GM18520 (cell line): Measurements from ENCODE around the gene SPAAR.

Experiments
- ATAC-seq: cut with Tn5 transposase; IDR thresholded peaks from one replicate; pipeline ENCODE4 v1.9.1; 2021; ENCODE audit not compliant: unreplicated experiment

SPAAR gene

DNA sequence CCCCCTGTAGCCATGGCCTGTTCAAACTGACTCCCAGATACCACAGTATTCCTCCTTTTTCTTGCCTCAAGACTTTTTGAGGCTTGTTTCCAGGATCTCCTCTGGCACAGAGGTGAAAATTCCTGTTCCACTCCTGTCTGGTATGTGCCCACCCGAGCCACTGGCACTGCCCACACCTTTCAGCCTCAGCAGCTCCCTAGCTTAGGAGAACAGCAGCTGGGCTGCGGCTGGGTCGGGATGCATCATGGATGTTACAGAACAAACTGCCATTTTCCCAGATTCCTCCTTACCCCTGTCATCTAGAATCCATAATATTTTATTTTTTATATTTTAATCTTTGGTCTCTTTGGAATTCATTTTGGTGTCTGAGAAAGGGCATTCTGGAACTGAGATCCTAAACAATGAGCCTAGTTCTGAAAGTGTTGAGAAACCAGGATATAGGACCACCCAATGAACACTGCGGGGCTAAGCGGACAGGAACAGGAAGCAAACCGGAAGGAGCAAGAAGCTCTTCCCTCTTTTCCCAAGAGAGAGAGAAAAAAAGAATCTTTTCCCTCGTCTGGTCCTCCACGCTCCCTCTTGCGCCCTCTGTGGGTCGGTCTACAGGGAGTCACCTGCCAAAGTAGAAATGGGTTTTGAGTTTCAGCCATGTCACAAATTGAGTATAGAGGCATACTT, 36.2 kb downstream of the SPAAR start:
- ATAC-seq: no peak

DNA sequence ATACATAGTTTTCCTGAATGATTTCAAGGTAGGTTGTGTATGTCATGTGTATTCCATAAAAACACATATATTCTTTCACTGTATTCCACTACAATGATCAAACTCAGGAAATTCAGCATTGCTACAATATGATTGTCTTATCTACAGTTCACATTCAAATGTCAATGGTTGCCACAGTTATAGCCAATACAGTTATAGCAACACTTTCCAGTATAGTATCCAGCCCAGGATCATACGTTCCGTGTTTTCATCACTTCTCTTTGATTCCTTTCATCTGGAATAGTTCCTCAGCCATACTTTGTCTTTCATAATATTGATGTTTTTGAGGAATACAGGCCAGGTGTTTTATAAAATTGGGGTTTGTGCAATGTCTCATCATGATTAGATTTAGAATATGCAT, 39.2 kb downstream of the SPAAR start:
- no peak for ATAC-seq

DNA sequence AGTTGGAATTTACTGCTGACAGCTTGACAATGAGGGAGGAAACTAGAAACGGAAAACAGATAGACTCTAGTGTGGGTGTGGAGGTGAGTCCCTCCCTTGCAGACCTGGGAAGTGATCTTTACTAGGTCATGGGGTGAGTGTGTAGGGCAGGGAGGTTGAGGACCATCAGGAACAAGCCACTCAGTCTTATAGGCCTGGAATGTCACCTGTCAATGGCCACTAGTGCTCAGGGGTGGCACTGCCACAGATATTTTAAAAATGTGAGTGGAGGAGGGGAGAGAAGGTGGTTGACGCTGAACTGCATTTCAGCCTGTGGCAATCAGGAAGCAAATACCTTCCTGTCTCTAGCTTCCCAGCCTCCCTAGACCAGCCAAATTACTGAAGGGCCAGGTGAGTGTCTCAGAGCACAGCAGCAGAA, 39.6 kb downstream of the SPAAR start:
- no peak for ATAC-seq

DNA sequence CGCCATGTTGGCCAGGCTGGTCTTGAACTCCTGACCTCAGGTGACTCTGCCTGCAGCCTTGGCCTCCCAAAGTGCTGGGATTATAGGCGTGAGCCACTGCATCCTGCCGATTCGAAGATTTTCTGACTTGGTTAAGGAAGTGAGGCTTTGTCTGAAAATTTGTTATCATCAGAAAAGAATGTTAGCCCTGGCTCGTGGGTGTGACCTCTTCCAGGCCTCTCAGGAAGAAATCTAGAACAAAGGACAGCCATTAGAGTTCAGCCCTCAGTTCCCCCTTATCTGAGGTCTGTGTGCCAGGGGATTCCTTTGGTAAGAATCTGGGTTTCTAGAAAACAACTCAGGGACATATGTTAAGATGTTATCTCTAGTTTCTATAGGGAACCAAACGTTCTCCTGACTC, 42.4 kb downstream of the SPAAR start:
- no peak for ATAC-seq

DNA sequence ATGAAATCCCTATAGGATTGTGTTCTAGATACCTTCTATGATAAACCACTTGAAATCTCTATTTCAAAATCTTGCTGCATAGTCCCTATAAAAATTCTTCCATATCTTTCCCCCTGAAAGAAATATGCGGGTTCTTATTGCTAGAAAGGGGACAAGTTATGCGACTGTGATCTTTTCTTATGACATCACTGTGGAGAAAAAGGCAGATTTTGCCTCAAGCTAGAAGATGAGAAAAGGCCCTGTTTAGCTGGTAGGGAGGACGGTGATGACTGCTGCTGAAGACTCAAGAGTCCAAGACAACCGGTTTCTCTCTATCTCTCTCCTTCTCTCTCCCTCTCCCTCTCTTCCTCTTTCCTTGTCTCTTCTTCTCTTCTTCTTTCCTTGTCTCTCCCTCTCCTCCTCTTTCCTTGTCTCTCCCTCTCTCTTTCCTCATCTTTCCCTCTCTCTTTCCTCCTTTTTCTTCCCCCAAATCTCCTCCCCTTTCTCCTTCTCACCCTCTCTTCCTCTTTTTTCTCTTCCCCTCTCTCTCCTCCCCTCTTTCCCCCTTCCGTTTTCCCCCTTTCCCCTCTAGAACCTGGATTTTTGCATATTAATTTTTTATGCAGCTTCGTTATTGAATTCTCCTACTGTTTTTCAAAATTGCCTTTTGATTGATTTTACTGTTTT, 43.4 kb downstream of the SPAAR start:
- no peak for ATAC-seq

DNA sequence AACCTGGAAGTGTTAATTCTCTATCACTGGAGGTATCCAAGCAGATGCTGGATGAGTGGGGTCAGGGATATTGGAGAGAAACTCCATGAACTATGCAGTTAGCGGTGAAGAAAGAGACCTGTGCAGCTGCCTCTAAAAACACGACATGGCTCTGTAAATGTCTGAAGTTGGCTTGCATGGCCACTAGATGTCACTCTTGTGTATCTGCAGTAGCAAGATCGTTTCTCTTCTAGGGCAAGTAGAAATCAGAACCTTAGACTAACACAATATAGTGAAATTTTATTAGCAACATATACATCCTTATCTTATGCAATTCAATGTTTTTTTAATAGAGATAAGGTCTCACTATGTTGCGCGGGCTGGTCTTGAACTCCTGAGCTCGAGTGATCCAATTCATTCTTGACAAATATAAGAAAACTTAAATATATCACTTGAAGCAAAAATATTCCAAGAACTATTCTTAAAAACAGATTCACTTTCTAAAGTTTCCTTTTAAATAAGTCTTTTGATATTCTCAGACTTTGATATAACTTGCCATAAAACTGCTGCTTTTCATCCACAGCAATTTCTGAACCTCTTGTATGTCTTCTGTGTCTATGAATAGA, 45.8 kb downstream of the SPAAR start:
- ATAC-seq: no peak

DNA sequence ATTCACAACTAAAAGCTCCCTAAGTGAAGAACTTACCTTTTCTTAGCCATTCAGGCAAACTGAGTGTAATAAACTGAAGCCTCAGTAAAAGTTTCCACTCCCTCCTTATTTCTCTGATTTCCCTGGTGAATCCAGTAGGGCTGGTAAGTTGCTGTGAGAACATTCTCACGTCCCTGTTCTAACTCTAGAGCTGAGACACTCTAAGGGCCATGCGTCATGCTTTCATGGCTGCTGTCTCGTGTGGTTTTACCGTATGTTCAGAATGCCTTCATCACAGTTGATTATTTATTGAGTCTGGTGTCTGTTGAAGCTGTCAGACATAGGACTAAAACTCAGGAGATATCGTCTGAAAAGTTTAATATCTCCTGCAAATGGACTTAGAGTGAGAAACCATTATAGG, 47.4 kb downstream of the SPAAR start:
- no peak for ATAC-seq

DNA sequence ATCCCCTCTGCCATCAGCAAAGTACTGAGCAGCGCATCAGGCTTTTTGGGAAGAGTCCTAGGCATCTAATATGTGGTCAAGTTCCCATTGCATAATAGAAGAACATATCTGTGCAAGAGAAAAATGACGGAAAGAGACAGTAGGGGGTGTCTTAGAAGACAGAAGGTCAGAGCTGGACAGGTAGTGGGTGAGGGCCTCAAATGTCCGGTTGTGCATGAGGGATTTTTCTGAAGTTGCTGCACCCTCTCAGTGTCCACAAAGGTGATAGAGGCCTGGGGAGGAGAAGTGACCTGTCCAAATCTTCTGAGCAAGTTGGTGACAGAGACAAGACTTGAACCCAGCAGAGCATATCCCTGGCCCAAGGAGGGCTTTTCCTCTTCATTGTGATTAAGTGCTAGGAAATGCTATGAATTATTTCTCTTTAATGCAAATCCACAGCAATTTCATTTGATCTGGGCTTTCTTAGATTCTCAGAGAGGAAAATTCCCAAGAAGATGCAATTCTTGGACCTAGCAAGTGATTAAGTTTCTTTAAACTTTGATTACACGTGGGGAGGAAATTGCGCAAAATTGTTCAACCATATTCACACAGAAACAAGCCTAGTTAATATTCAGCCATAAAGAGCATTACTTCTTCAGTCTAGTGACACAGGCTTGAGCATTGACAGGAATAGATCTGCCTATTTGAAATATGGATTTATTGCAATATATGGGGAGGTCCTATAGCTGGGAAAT, 49.0 kb downstream of the SPAAR start, which contains the start of gene OR2S2:
Gene OR2S2 (minus strand): TSS at position 51 of the 734 bp plus-strand sequence. CDS start 56 bp downstream, outside the sequence.
- no peak for ATAC-seq

DNA sequence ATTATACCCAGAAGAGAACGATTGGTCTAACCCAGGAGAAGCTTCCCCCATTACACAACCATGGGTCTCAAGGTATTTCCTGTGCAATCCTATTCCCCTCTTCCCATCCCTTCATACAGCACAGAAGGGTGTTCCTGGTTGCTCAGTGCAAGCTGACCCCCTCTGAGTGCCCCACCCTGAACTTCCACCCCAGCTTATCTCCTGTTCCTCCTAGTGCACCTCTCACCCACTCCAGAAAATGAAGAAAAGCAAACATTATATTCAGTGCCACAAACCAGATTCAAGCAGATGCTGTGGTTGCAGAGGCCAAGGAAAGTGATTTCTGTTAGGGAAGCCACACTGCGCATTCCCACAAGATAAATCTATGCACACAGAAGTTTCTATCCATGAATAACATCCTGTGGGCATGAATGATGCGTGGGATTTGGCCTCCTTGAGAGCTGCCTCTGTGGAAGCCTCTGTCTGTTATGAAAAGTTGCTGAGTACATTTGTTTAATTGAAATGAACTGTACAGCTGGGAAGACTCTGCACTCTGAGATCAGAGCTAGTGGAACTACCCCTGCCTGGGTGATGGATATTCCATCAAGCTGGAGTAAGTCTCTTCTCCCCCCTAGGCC, 50.9 kb downstream of the SPAAR start:
- ATAC-seq: no peak
